ENCODE data around the gene PHLDB1. TPM values are rescaled to one million over a fixed set of nuclear protein-coding genes. Genes with fewer than 3 reads are reported as not detected.

PHLDB1 gene
- total RNA-seq, 1 experiment from 2014 or later, result 36.2 TPM

DNA sequence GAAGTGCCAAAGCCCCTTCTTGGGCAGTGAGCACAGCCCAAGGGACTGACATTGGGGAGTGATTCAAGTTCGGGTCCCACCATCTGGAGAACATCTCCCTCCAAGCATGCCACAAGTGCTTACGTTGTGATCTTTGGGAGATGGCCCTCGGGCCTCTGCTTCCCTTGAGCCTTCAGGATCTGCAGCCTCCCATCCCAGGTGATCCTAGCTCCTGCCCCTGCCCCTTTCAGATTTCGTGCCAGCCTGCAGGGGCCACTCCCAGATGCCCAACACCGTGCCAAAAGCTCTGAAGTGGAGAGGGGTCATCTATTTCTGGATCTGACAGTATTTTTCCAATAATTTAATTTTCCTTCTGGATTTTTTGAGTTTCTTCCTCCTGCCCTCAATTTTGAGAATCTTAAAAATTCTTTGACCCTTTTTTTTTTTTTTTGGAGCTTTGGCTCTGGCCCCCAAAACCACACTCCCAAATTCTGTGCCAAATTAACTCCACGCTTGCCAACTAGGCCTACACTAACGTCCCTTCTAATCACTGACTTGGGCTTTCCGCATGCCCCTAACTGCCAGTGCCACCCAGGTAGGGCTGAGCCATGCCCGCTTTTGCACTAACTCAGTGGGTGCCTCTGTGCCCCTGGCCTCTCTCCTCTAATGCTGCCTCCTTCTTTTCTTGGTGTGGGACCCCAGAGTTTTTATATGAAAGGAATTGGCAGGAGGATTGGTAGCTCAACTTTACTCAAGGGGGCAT, 25.3 kb downstream of the PHLDB1 start:
- no peaks in the 10 kb centered on the region for H3K79me2 ChIP-seq (ENCODE audit: insufficient read depth, low read length)
- no peaks in the 10 kb centered on the region for H4K20me1 ChIP-seq (ENCODE audit: insufficient read depth)
- no TSS peak for BruUV-seq (replicated peaks)
- no peak overlapping the region for H3K9ac ChIP-seq (ENCODE audit: low read length)
- no peaks in the 10 kb centered on the region for H3K9me2 ChIP-seq (ENCODE audit: insufficient read depth)
- ATAC-seq (no peak), DNase-seq (ENCODE audit: low read depth, low spot score) (no peak)
- H3K4me1 ChIP-seq (ENCODE audit: control insufficient read depth in 1 of 2, insufficient read depth in 2 of 2, low read length in 2 of 2), result peaks cover 9 to 42% of the 10 kb centered on the region in 2 experiments; a peak in 3 of 4 replicates
- H2AFZ ChIP-seq (ENCODE audit: low read depth, low read length, poor library complexity, severe bottlenecking), result no peak overlapping the region
- H3K36me3 ChIP-seq (ENCODE audit: control insufficient read depth in 1 of 2, insufficient read depth in 2 of 2, low read length in 2 of 2), result peaks cover 5 to 12% of the 10 kb centered on the region in 2 experiments; a peak in 2 of 4 replicates
- H3K27ac ChIP-seq (ENCODE audit: low read depth, low read length), result no peak overlapping the region
- no peak overlapping the region for H3K4me3 ChIP-seq (replicated peaks in 1 of 2; ENCODE audit: low read depth in 1 of 2, low read length in 2 of 2)
- CTCF ChIA-PET, result interaction anchor here (0.8 kb wide), 1 partner anchor 10 kb away, joined by 3 read pairs; no protein-coding TSS in a partner anchor
- H3K27me3 ChIP-seq (ENCODE audit: insufficient read depth, low read length), result no peaks in the 10 kb centered on the region
- TF ChIP-seq, protein P1, sequence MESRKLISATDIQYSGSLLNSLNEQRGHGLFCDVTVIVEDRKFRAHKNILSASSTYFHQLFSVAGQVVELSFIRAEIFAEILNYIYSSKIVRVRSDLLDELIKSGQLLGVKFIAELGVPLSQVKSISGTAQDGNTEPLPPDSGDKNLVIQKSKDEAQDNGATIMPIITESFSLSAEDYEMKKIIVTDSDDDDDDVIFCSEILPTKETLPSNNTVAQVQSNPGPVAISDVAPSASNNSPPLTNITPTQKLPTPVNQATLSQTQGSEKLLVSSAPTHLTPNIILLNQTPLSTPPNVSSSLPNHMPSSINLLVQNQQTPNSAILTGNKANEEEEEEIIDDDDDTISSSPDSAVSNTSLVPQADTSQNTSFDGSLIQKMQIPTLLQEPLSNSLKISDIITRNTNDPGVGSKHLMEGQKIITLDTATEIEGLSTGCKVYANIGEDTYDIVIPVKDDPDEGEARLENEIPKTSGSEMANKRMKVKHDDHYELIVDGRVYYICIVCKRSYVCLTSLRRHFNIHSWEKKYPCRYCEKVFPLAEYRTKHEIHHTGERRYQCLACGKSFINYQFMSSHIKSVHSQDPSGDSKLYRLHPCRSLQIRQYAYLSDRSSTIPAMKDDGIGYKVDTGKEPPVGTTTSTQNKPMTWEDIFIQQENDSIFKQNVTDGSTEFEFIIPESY (IDR thresholded peaks at IDR 0.05; ENCODE audit: extremely low read depth, insufficient replicate concordance, low read length), result no peak
- TF ChIP-seq ZNF274 (IDR thresholded peaks at IDR 0.05; ENCODE audit: low read depth, low read length) (no peak), ZFX (IDR thresholded peaks at IDR 0.05) (no peak), POLR2AphosphoS5 (IDR thresholded peaks at IDR 0.05; ENCODE audit: low read depth, low read length) (no peak), EZH2 (IDR thresholded peaks at IDR 0.05) (no peak), MAX (IDR thresholded peaks at IDR 0.05) (no peak), JUND (IDR thresholded peaks at IDR 0.05) (no peak), ELF1 (IDR thresholded peaks at IDR 0.05; ENCODE audit: borderline replicate concordance, low read depth) (no peak), CBX3 (IDR thresholded peaks at IDR 0.05; ENCODE audit: low read depth) (no peak), SP1 (IDR thresholded peaks at IDR 0.05; ENCODE audit: low read depth) (no peak), RAD21 (IDR thresholded peaks at IDR 0.05; ENCODE audit: low read depth) (no peak), EZH2phosphoT487 (IDR thresholded peaks at IDR 0.05; ENCODE audit: borderline replicate concordance) (no peak), TCF7L2 (IDR thresholded peaks at IDR 0.05; ENCODE audit: borderline replicate concordance, extremely low read depth, insufficient read depth, insufficient read length) (no peak)
- POLR2A ChIA-PET, result interaction anchor here (0.8 to 1.9 kb wide), 2 partner anchors 10 kb away, joined by 3 to 9 read pairs; no protein-coding TSS in a partner anchor
- H3K9me3 ChIP-seq (ENCODE audit: control insufficient read depth in 1 of 2, insufficient read depth in 1 of 2, low read depth in 1 of 2, low read length in 2 of 2), result no peaks in the 10 kb centered on the region
- H3K4me2 ChIP-seq (ENCODE audit: low read length), result no peak overlapping the region
- RAD21 ChIA-PET (ENCODE audit: low non-redundant PET in 1 of 2, low total read pairs in 2 of 2, uncharacterized antibody in 2 of 2, unreplicated experiment in 2 of 2), result interaction anchor here in 1 of 2 experiments (1.2 kb wide), 1 partner anchor 10 kb away, joined by 5 read pairs; no protein-coding TSS in a partner anchor
- intact Hi-C loops (cut with micrococcal nuclease), result no loop called here

Data from HCT116 (cell line).